ENCODE results near the gene HGD. TPM values are rescaled to one million over a fixed set of nuclear protein-coding genes. Genes with fewer than 3 reads are reported as not detected.
"Not testable (repeated sequence)": the region's sequence is repeated elsewhere in the genome, so short reads cannot be mapped to it uniquely, and the experiment has no call there.

Gene HGD
- total and polyA plus RNA-seq, 2 donors (not counting 1 experiment from before 2014, with no cell fraction given) = 0.75 to 0.91 TPM

DNA sequence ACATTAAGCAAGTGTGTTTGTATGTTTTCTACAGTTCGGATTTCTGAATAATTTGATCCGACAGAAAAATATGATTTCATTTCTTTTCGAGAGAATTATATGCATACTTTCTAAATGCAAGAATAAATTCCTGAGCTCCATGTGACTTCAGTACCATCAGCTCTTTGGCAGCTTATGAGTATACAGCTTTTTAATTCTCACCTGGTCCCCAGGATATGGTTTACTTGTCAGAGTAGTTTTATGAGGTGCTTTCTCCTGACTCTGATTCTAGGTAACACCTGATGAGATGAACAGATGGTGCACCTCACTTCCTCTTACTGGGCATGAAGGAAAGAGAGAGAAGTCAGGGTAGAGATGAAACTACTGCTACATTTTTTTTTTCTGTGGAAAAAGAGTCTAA, 3.1 kb downstream of the HGD start:
- Mint-ChIP-seq H3K27me3 (peaks cover 3% of the 10 kb centered on the region), H3K4me1 (peaks cover 17% of the 10 kb centered on the region), H3K9me3 (ENCODE audit: insufficient read depth) (no peaks in the 10 kb centered on the region), H3K4me3 (no peak overlapping the region), H3K27ac (no peak overlapping the region)
- Histone ChIP-seq H3K79me2 (ENCODE audit: control insufficient read depth, insufficient read depth, low read length) (no peaks in the 10 kb centered on the region), H3K27me3 (replicated peaks in 1 of 4; ENCODE audit: control extremely low read depth in 1 of 4, control insufficient read depth in 3 of 4, insufficient read depth in 4 of 4, low read length in 3 of 4) (no peaks in the 10 kb centered on the region), H3K4me1 (ENCODE audit: control insufficient read depth in 2 of 2, insufficient read depth in 2 of 2, low read length in 2 of 2) (peaks cover 13 to 14% of the 10 kb centered on the region in 2 donors), H3K36me3 (replicated peaks in 1 of 2; ENCODE audit: control extremely low read depth in 1 of 2, control insufficient read depth in 1 of 2, extremely low read depth in 1 of 2, insufficient read depth in 2 of 2, low read length in 1 of 2) (no peaks in the 10 kb centered on the region), H3K9me3 (ENCODE audit: control extremely low read depth in 1 of 3, control insufficient read depth in 2 of 3, insufficient read depth in 1 of 3, low read length in 2 of 3) (peaks cover 0 to 6% (median 0%) of the 10 kb centered on the region in 3 donors), H3K27ac (ENCODE audit: low read length in 2 of 2) (no peak overlapping the region), H4K20me1 (ENCODE audit: control insufficient read depth, insufficient read depth, low read length, poor library complexity, severe bottlenecking) (no peaks in the 10 kb centered on the region), H3K9ac (ENCODE audit: low read length) (no peak overlapping the region), H3K4me2 (replicated peaks; ENCODE audit: low read depth, low read length, poor library complexity, severe bottlenecking) (peak overlapping the region; percentile 10), H3K4me3 (ENCODE audit: control extremely low read depth in 1 of 5, extremely low read depth in 1 of 5, insufficient read depth in 1 of 5, low read depth in 2 of 5, low read length in 4 of 5) (no peak overlapping the region), H2AFZ (ENCODE audit: insufficient read depth, low read depth, low read length, poor library complexity, severe bottlenecking) (no peak overlapping the region)
- TF ChIP-seq, protein P1, sequence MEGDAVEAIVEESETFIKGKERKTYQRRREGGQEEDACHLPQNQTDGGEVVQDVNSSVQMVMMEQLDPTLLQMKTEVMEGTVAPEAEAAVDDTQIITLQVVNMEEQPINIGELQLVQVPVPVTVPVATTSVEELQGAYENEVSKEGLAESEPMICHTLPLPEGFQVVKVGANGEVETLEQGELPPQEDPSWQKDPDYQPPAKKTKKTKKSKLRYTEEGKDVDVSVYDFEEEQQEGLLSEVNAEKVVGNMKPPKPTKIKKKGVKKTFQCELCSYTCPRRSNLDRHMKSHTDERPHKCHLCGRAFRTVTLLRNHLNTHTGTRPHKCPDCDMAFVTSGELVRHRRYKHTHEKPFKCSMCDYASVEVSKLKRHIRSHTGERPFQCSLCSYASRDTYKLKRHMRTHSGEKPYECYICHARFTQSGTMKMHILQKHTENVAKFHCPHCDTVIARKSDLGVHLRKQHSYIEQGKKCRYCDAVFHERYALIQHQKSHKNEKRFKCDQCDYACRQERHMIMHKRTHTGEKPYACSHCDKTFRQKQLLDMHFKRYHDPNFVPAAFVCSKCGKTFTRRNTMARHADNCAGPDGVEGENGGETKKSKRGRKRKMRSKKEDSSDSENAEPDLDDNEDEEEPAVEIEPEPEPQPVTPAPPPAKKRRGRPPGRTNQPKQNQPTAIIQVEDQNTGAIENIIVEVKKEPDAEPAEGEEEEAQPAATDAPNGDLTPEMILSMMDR (IDR thresholded peaks at IDR 0.05) = no peak
- TF ChIP-seq EZH2 (IDR thresholded peaks at IDR 0.05; ENCODE audit: borderline replicate concordance, insufficient read depth, low read depth, low read length, poor library complexity, severe bottlenecking) = no peak
- intact Hi-C loops (cut with micrococcal nuclease) = no loop called here
- CTCF ChIA-PET = interaction anchor here (0.7 to 1.2 kb wide), 2 partner anchors 15 to 34 kb away, joined by 3 to 4 read pairs; no protein-coding TSS in a partner anchor
- DNase-seq (peak; percentile 14), ATAC-seq (ENCODE audit: low read depth) (no peak)
- no CpG with 5 or more reads among the region's 3 CpGs for WGBS (ENCODE audit: insufficient coverage)
- POLR2A ChIA-PET = no interaction called here

DNA sequence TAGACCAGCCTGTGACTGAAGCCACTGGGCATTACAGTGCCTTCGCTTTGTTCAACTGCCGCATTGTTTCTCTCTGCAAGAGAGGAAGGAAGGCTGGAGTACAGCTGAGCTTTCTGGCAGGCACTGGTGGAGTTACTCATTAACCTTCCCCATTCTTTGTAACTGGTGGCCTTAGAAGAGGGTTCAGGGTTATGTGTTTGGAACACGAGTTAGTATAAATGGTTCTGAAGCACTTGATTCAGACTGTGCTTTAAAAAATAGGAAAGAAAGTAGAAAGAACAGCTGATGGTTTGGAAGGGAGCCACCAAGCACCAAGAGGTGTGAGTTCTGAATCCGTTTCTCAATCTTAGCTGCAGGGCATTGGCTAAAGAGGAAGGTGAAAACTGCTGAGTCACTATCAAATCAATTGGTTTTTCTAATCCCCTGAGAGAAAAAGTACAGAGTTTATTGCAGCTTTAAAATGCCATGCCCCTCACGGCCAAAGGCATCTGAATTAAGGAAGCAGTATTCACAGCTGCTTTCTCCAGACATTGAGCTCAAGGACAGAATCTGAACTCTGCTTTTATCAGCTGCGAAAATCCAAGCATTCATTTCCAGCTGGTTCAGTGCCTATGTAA, 3.6 kb downstream of the HGD start:
- H2AFZ ChIP-seq (ENCODE audit: insufficient read depth, low read depth, low read length, poor library complexity, severe bottlenecking) = no peak overlapping the region
- peaks cover 3% of the 10 kb centered on the region for H3K27me3 Mint-ChIP-seq
- H3K27ac ChIP-seq (ENCODE audit: low read length in 2 of 2) = no peak overlapping the region
- no peak for TF ChIP-seq EZH2 (IDR thresholded peaks at IDR 0.05; ENCODE audit: borderline replicate concordance, insufficient read depth, low read depth, low read length, poor library complexity, severe bottlenecking)
- TF ChIP-seq, protein P1 (IDR thresholded peaks at IDR 0.05) = no peak
- H3K9ac ChIP-seq (ENCODE audit: low read length) = no peak overlapping the region
- H3K36me3 ChIP-seq (replicated peaks in 1 of 2; ENCODE audit: control extremely low read depth in 1 of 2, control insufficient read depth in 1 of 2, extremely low read depth in 1 of 2, insufficient read depth in 2 of 2, low read length in 1 of 2) = no peaks in the 10 kb centered on the region
- H4K20me1 ChIP-seq (ENCODE audit: control insufficient read depth, insufficient read depth, low read length, poor library complexity, severe bottlenecking) = no peaks in the 10 kb centered on the region
- H3K79me2 ChIP-seq (ENCODE audit: control insufficient read depth, insufficient read depth, low read length) = no peaks in the 10 kb centered on the region
- H3K4me1 ChIP-seq (ENCODE audit: control insufficient read depth in 2 of 2, insufficient read depth in 2 of 2, low read length in 2 of 2) = peaks cover 13 to 14% of the 10 kb centered on the region in 2 donors
- ChIA-PET POLR2A (no interaction called here), CTCF (interaction anchor here (0.7 to 1.2 kb wide), 2 partner anchors 15 to 35 kb away, joined by 3 to 4 read pairs; no protein-coding TSS in a partner anchor)
- peak overlapping the region; percentile 29 for H3K4me3 Mint-ChIP-seq
- H3K4me1 Mint-ChIP-seq = peaks cover 17% of the 10 kb centered on the region
- intact Hi-C loops (cut with micrococcal nuclease) = no loop called here
- DNase-seq (peak; percentile 12), ATAC-seq (ENCODE audit: low read depth) (peak; percentile 17)
- no peak overlapping the region for H3K4me3 ChIP-seq (ENCODE audit: control extremely low read depth in 1 of 5, extremely low read depth in 1 of 5, insufficient read depth in 1 of 5, low read depth in 2 of 5, low read length in 4 of 5)
- H3K27me3 ChIP-seq (replicated peaks in 1 of 4; ENCODE audit: control extremely low read depth in 1 of 4, control insufficient read depth in 3 of 4, insufficient read depth in 4 of 4, low read length in 3 of 4) = no peaks in the 10 kb centered on the region
- peak overlapping the region; percentile 10 for H3K4me2 ChIP-seq (replicated peaks; ENCODE audit: low read depth, low read length, poor library complexity, severe bottlenecking)
- H3K9me3 ChIP-seq (ENCODE audit: control extremely low read depth in 1 of 3, control insufficient read depth in 2 of 3, insufficient read depth in 1 of 3, low read length in 2 of 3) = peaks cover 0 to 6% (median 0%) of the 10 kb centered on the region in 3 donors
- 18% methylated on average over 4 of the region's 6 CpGs for WGBS (ENCODE audit: insufficient coverage)
- H3K27ac Mint-ChIP-seq = no peak overlapping the region
- H3K9me3 Mint-ChIP-seq (ENCODE audit: insufficient read depth) = no peaks in the 10 kb centered on the region

DNA sequence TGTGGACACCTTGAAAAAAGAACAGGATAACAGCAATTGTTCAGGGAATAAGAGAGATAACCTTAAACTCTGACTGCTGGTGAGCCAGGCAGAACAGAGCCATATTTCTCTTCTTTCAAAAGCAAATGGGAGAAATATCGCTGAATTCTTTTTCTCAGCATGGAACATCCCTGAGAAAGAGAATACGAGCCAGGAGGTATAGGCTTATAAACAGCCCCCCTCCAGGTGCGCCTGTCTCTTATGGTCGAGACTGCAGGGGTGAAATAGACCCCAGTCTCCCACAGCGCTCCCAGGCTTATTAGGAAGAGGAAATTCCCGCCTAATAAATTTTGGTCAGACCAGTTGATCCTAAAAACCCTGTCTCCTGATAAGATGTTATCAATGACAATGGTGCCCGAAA, 4.8 kb downstream of the HGD start:
- H3K9me3 ChIP-seq (ENCODE audit: control extremely low read depth in 1 of 3, control insufficient read depth in 2 of 3, insufficient read depth in 1 of 3, low read length in 2 of 3); H3K9me3 Mint-ChIP-seq (ENCODE audit: insufficient read depth); H3K27me3 ChIP-seq (replicated peaks in 1 of 4; ENCODE audit: control extremely low read depth in 1 of 4, control insufficient read depth in 3 of 4, insufficient read depth in 4 of 4, low read length in 3 of 4); ATAC-seq (ENCODE audit: low read depth); POLR2A ChIA-PET; H3K27ac Mint-ChIP-seq; DNase-seq; H3K4me3 Mint-ChIP-seq; intact Hi-C loops (cut with micrococcal nuclease); H3K4me2 ChIP-seq (replicated peaks; ENCODE audit: low read depth, low read length, poor library complexity, severe bottlenecking); H3K4me3 ChIP-seq (ENCODE audit: control extremely low read depth in 1 of 5, extremely low read depth in 1 of 5, insufficient read depth in 1 of 5, low read depth in 2 of 5, low read length in 4 of 5); H4K20me1 ChIP-seq (ENCODE audit: control insufficient read depth, insufficient read depth, low read length, poor library complexity, severe bottlenecking); H3K36me3 ChIP-seq (replicated peaks in 1 of 2; ENCODE audit: control extremely low read depth in 1 of 2, control insufficient read depth in 1 of 2, extremely low read depth in 1 of 2, insufficient read depth in 2 of 2, low read length in 1 of 2); H3K9ac ChIP-seq (ENCODE audit: low read length); H2AFZ ChIP-seq (ENCODE audit: insufficient read depth, low read depth, low read length, poor library complexity, severe bottlenecking); CTCF ChIA-PET; H3K27ac ChIP-seq (ENCODE audit: low read length in 2 of 2); H3K79me2 ChIP-seq (ENCODE audit: control insufficient read depth, insufficient read depth, low read length); H3K27me3 Mint-ChIP-seq: not testable (repeated sequence)
- 100% methylated on average over 1 of the region's 7 CpGs for WGBS (ENCODE audit: insufficient coverage)
- H3K4me1 ChIP-seq (ENCODE audit: control insufficient read depth in 2 of 2, insufficient read depth in 2 of 2, low read length in 2 of 2) = peaks cover 13 to 14% of the 10 kb centered on the region in 2 donors
- peaks cover 17% of the 10 kb centered on the region for H3K4me1 Mint-ChIP-seq

Measured in B cell (primary cell).